HG03460 (cell line): ENCODE data around the gene ARFGEF3.

ENCODE experiments used
- ATAC-seq: cut with Tn5 transposase; IDR thresholded peaks from one replicate; pipeline ENCODE4 v1.9.1; 2021; ENCODE audit not compliant: unreplicated experiment

ARFGEF3 gene

DNA sequence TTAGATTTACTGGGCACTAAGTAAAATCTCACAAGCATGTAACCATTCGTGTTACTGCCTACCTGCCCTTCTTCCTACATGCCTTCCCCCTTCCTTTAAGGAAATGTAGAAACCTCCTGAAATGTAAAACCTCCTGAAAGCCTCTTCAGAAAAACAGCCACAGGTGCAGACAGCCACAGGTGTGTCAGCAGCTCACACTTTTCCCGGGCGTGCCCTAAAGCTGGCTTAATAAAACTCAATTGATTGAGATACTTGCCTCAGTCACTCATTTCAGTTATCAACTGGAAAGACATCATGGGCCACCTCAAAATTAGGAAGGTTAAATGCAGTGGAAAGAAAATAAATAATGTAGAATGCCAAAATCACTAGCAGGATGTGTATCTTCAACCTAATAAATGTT, 79.6 kb downstream of the ARFGEF3 start:
- no peak for ATAC-seq

- no peak for ATAC-seq
Observed at GRCh38 chr6:138241934-138242333, 80.2 kb downstream of the ARFGEF3 start.

DNA sequence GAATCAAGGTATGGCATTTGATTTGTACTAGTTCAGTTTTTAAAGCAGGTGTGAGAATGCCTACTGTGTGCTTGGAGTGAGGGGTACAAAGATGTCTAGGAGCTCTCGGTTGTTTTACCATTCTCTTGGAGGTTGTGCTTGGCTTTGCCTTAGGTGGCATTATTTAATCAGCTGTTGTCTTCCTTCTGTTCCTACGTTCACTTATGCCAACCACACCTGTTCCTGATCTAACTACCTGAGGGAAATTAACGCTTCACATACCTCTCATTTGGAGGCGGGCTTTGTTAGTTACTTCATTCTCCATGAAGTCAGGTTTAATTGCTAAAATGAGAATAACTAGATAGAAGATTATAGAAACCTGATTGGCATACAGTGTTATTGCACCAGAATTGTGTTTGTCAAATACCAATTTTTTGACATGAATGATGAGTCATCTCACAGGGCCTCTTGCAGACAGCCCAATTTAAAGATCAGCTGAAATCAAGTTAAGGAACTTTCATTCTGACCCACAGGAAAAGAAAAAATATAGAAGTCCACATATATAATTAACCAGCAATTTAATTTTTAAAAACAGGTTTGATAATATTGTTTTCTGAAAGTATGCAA, 81.4 kb downstream of the ARFGEF3 start:
- ATAC-seq = no peak

DNA sequence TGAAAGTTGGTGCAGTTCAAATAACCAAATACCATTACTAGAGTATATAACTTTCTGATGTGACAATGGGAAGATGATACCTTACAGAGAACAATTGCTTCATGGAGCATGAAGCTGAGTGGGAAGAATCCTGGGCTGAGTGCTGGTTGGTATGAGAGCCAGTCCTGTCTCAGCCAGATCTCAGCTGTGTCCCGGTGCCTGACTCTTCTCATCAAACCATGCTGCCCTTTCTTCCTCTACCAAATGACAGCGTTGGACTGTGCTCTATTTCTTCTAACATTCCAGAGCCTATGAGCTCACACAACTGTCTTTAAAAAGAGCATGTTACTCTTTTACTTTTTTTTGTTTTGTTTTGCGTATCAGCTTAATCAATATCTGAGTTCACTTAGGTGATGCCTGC, 84.0 kb downstream of the ARFGEF3 start:
- no peak for ATAC-seq

- ATAC-seq = no peak
Observed at GRCh38 chr6:138246650-138247440, 85.1 kb downstream of the ARFGEF3 start.

- ATAC-seq = no peak
Observed at GRCh38 chr6:138248011-138248410, 86.3 kb downstream of the ARFGEF3 start.

GRCh38 chr6:138248878-138249277, 87.1 kb downstream of the ARFGEF3 start:
- ATAC-seq = no peak

DNA sequence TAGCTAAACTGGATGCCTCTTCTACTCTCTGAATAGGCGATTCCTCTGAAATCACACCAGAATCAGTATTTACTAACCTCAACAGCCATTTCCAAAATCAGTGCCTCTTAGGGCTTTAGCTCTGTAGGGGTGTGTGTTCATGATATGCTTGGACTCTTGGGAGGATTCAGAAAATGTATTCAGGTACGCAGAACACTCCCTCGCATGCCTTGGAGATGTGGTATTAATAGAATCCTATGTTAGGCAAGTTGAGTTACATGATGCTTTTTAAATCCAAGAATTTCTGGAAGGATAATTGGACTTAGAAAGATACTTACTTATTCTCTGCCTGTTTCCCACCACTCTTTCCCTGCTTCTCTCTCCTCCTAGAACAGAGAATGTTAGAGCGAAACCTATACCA, 88.3 kb downstream of the ARFGEF3 start:
- no peak for ATAC-seq

- ATAC-seq = no peak
Observed at GRCh38 chr6:138250513-138251247, 88.9 kb downstream of the ARFGEF3 start.

DNA sequence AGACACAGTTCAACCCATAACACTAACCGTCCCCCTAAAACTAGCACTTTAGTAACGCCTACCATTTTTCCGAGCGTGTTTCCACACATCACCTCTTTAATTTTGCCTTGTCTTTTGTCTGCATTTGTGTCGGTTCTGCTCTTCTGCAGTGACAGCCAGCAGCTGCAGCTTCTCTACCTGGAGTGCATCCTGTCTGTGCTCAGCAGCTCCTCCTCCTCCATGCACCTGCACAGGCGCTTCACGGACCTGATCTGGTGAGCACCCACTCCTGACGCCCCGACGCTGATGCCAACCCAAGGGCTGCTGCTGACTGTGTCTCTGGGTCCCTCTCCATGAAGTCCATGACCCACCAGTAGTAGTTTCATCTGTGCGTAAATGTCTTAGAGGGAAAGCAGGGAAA, 92.0 kb downstream of the ARFGEF3 start:
- ATAC-seq = no peak

GRCh38 chr6:138255443-138255842, 93.7 kb downstream of the ARFGEF3 start:
- no peak for ATAC-seq

- no peak for ATAC-seq
Observed at GRCh38 chr6:138257638-138258040, 95.9 kb downstream of the ARFGEF3 start.

- ATAC-seq = no peak
Observed at GRCh38 chr6:138258197-138258596, 96.5 kb downstream of the ARFGEF3 start.

DNA sequence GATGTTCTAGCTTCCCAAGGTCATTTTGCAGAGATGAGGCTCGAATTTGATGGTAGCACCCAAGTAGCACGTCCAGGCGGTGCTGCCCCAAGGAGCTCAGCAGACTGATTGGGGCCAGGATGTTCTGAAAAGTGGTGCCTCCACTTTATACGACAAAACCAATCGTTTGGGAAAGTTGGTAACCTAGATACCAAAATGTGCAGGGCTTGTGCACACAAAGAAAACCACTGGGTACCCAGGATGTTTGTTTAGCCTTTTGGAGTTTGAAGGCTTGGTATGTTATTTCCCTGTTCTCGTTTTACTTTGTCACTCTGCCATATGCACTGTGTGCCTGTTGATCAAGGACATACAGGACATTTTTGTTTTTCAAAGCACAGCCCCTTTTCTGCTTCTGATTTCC, 97.3 kb downstream of the ARFGEF3 start:
- ATAC-seq = no peak

GRCh38 chr6:138261116-138261780, 99.5 kb downstream of the ARFGEF3 start:
- ATAC-seq = no peak

DNA sequence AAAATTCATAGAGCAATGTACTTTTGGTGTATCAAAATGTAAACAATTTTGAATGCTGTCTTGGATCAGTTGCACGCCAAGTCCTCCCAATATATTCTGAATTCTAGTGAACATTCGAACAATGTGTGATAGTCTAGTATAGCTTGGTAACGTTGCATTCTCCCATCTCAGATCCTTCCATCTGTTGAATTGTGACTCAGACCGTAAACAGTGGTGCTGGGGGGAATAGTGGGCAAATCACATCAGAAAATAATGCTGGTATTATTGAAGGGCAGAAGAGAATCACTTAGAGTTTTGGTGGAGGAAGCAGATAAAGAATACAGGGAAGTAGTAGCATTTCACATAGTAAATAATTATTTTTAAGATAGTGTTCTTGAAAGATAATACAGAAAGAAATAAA, 102.2 kb downstream of the ARFGEF3 start:
- no peak for ATAC-seq

GRCh38 chr6:138264372-138264880, 102.7 kb downstream of the ARFGEF3 start:
- ATAC-seq = no peak

DNA sequence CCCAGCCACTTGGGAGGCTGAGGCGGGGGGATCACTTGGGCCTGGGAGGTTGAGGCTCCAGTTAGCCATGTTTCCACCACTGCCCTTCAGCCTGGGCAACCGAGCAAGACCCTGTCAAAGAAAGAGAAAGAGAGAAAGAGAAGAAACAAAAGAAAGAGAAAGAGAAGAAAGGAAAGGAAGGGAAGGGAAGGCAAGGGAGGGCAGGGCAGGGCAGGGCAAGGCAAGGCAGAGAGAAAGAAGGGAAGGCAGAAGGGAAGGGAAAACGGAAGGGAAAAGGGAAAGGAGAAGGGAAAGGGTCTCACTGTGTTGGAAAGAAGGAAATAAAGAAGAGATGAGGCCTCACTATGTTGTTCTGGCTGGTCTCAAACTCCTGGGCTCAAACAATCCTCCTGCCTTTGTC, 104.4 kb downstream of the ARFGEF3 start:
- no peak for ATAC-seq

- no peak for ATAC-seq
Observed at GRCh38 chr6:138267971-138268895, 106.5 kb downstream of the ARFGEF3 start.

GRCh38 chr6:138271451-138271850, 109.7 kb downstream of the ARFGEF3 start:
- no peak for ATAC-seq
